GM18511 (cell line): ENCODE data around the gene C18orf63.

ENCODE experiments used
- ATAC-seq: cut with Tn5 transposase; IDR thresholded peaks from one replicate; pipeline ENCODE4 v1.9.1; 2021; ENCODE audit warnings: mild to moderate bottlenecking, moderate library complexity; ENCODE audit not compliant: unreplicated experiment

The C18orf63 gene

DNA sequence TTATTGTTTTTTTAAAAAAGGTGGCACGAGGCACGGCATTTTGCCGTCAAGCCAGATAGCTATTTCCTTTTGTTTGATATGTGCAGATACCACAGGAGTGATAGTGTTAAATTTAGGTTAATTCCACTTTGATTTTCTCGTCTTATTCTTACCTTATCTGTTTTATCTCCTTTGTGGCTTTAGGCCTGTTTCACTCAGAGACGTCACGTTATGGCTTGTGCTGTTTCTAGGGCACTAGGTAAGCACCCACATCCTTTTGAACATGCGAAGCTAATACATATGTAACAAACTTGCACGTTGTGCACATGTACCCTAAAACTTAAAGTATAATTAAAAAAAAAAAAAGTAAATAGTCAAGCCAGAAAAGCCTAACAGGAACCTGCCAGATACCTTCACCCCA, 57.8 kb downstream of the C18orf63 start:
- no peak for ATAC-seq

DNA sequence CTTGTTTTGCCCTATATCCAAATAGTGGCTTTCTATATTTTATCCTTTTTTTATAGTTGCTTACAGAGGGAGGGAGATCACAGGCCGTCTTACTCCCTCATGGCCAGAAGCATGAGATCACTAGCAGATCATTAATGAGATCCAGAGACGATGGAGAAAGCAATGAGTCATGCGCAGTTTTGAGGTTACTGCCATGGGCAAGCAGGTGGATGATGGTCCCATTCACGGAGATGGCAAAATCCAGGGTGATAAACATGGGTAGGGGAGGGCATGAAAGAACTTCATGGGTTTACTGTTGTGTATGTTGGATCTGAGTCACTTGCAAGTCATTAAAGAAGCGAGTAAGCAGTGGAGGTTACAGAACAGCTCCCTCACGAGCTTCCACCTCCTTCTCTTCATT, 60.4 kb downstream of the C18orf63 start:
- ATAC-seq = no peak

GRCh38 chr18:74376523-74376922, 60.9 kb downstream of the C18orf63 start:
- ATAC-seq = no peak

- ATAC-seq = no peak
Observed at GRCh38 chr18:74377776-74378175, 62.1 kb downstream of the C18orf63 start.

GRCh38 chr18:74378179-74378682, 62.6 kb downstream of the C18orf63 start:
- ATAC-seq = no peak

- no peak for ATAC-seq
Observed at GRCh38 chr18:74380916-74381315, 65.3 kb downstream of the C18orf63 start.

DNA sequence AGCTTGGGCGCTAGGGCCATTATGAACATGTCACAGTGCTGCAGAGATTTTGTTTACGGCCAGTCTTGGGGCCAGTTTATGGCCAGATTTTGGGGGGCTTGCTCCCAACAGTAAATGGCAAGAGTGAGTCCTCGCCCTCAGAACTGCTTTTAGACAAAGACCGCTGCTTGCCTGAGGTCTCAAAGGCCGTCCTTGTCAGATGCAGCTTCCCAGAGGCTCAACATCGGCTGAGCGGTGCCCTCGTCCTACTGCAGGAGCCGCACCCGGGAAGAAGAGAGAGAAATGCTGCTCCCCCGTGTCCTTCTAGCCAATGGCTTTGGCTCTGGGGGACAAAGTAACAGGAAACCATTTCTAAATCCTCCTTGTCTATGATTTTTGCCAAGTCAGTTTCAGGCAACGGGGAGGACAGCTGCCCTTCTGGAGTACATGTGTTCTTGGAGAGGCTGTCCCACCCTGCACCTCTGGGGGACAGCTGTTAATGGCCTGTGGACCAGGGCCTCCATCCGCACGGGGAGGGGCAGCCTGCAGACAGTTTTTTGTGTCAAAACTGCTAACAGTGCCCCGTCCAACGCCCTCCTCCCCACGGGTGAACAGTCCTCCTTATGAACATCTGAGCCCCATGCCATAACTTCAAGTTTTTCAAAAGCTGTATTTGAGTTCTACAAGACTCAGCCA, 66.1 kb downstream of the C18orf63 start:
- no peak for ATAC-seq

GRCh38 chr18:74382481-74383017, 66.9 kb downstream of the C18orf63 start:
- ATAC-seq = no peak

GRCh38 chr18:74387383-74387782, 71.7 kb downstream of the C18orf63 start:
- ATAC-seq = no peak

DNA sequence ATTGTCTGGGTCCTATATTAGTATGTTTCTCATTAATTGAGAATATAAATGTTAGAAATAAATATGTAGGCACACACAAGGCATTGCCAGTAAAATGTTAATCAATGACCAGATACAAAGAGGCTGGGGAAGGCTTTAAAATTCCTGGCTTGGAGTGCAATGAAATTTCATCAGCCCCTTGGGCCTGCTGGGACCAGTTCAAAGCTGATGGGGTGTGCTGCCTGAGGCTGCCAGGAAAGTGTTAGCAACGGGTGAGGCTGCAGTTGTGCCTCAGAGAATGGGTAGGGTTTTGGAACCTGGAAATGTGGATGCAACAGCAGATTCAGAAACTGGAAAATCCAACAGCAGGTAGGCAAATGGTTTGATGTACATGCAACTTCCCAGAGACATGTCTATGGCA, 72.6 kb downstream of the C18orf63 start:
- ATAC-seq = no peak

- ATAC-seq = no peak
Observed at GRCh38 chr18:74389171-74389927, 73.7 kb downstream of the C18orf63 start.

GRCh38 chr18:74389991-74390390, 74.4 kb downstream of the C18orf63 start:
- ATAC-seq = no peak

DNA sequence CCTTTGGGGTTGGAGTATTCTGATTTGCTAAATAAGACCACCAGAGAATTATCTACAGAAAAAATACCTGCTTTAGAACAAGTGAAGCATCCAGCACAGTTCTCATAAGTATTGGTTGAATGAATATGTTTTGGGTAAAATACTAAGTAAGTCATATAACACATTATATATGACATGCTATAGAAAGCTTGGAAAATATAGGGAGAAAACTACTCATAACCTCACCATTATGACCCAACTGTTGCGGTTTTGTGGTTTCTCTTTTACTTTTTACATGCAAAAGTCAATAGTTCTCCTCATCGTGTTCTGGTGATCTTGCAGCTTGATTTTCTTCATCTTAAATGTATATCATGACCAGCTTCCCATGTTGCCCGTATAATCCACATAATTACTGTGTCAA, 75.3 kb downstream of the C18orf63 start:
- ATAC-seq = no peak

DNA sequence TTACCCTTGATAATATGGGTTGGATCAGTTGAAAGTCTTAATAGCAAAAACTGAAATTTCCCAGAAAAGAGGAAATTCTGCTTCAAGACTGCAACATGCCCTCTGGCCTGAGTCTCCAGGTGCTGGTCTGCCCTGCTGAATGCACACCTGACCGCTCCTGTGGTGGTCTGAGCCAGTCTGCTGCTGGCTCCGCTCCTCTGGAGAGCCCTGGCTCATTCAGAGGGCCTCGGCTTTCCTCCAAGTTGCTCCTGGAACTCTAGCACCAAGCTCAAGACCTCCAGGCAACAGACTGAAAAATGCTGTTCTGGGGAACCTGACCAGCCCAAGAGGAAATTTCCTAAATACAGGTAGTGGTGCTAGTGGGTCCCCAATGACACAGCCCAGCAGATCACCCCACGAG, 76.7 kb downstream of the C18orf63 start:
- no peak for ATAC-seq

GRCh38 chr18:74395006-74395405, 79.4 kb downstream of the C18orf63 start:
- ATAC-seq = no peak

DNA sequence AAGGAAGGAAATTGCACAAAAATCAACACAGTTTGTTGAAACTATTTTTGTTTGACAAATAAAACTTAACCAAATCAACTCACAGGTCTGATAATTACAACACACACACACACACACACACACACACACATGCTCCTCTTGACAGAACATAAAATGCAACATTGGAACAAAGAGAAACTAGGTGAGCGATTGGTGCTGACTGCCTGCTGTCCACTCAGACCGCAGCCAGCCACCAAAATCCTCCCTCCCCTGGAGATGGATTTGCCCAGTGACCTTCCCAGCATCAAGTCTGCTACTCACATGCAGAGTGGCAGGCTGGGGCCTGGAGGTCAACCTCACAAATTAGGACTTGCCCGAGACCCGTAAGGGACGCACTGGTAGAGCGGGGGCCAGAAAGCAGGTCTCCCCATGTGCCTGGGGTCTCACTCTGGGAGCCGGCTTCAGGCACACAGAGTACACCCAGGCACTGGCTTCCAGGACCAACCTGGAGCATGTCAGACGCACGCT, 80.1 kb downstream of the C18orf63 start:
- no peak for ATAC-seq

DNA sequence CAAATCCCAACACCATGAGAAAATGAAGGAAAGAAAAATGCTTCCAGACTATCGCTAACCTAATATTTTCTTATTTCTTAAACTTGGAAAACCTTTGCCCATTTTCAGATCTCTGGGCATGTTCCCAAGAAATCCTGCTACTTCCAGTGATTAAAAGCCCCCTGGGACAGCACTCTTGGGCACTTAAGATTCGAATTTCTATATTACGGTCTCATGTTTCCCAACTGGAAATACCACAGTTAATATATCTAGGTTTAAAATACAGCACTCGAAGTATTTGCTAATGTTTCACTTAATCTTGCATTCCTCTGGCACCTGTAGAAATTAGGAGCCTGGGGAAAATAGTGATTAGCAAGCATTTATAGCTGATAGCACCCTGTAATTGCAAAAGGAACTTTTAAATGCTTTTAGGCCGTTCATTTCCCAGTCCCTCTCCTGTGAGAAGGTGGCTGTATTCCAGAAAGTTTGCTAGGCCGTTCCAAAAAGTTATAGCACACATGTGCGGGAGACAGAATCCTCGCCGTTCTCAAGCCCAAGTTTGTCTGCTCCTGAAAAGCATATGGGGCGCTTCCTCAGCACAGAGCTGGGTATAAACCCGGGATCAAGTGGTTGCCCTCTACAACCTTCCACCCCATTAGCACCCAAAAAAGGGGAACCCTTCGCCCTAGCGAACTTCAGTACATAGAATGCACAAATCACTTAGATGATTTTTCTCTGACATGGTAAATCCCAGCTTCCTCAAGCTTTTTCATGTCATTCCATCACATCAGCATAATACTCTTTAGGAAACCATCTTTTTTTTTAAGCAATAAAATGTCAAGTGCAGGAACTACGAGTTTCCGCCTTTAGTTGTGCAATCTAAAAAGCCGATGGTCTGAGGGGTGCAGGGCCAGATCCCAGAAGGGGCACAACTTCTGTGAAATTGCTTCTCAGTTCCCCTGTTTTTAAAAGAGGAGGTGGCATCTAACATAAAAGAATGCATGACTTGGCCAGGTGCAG, 80.8 kb downstream of the C18orf63 start:
- no peak for ATAC-seq

- ATAC-seq = no peak
Observed at GRCh38 chr18:74397572-74397971, 81.9 kb downstream of the C18orf63 start.

DNA sequence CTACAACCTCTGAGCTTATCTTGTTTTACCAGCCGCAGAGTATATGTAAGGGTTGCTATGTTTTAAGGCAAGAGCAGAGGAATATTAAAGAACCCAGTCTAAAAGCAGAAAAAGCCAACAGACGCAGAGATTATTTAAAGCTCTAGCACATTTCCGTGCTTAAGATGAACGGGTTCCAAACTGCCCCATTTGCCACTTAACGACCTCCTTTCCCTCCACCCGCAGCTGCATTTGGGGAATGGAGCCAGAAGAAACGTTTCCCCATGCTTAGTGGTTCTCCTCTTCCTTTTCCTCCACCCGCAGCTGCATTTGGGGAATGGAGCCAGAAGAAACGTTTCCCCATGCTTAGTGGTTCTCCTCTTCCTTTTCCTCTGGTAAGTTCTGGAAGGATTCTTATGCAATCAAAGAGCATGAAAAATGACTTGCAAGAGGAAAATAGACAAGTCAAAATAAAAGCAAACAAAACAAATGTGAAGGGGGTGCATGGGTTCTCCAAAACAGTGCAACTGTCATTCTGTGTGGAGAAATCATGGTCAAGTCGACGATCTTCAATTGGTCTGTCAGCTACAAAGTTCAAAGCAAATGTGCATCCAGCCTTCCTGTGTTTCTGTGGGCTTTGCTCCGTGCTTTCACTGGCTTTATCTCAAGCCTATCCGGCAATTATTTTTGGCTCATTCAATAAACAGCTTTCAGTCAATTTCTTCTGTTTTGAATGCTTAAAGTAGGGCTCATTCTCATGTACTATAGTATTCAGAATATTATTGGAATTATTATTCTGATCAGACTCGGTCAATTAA, 83.7 kb downstream of the C18orf63 start:
- ATAC-seq = no peak

GRCh38 chr18:74400813-74401212, 85.2 kb downstream of the C18orf63 start:
- no peak for ATAC-seq
